Fibroblast of pulmonary artery (primary cell): ENCODE measurements around the gene EEF2KMT.
A peak's percentile ranks its signal among the peaks of the same experiment; 100 is the strongest.

Experiments used
- DNase-seq: peaks from one replicate; pipeline ENCODE4 v3.0.0-alpha.2; 2010; ENCODE audit warnings: low read depth
- H3K4me3 ChIP-seq: replicated peaks from 2 replicates; pipeline ENCODE4 v1.5.1; 2011; ENCODE audit warnings: low read depth, mild to moderate bottlenecking, control low read depth, low read length, moderate library complexity
- CTCF ChIP-seq: IDR thresholded peaks from 2 replicates; pipeline ENCODE4 v1.5.1; 2011; ENCODE audit warnings: mild to moderate bottlenecking, control low read depth, low read length, inconsistent platforms; ENCODE audit errors: missing control alignments

EEF2KMT gene

GRCh38 chr16:5071341-5071680 lies 26.3 kb downstream of the EEF2KMT start:
- TF ChIP-seq CTCF = no peak
- no peak for DNase-seq
- peak overlapping the region; percentile 84 for H3K4me3 ChIP-seq

GRCh38 chr16:5070431-5071186 lies 27.0 kb downstream of the EEF2KMT start:
- no peak overlapping the region for H3K4me3 ChIP-seq
- DNase-seq = no peak
- TF ChIP-seq CTCF = no peak

GRCh38 chr16:5069854-5070253 lies 27.7 kb downstream of the EEF2KMT start:
- no peak overlapping the region for H3K4me3 ChIP-seq
- no peak for TF ChIP-seq CTCF
- no peak for DNase-seq

GRCh38 chr16:5069048-5069447 lies 28.5 kb downstream of the EEF2KMT start:
- TF ChIP-seq CTCF = no peak
- no peak overlapping the region for H3K4me3 ChIP-seq
- no peak for DNase-seq

GRCh38 chr16:5066511-5066910 lies 31.1 kb downstream of the EEF2KMT start:
- no peak for DNase-seq
- no peak for TF ChIP-seq CTCF
- H3K4me3 ChIP-seq = no peak overlapping the region

- TF ChIP-seq CTCF = no peak
- DNase-seq = no peak
- H3K4me3 ChIP-seq = no peak within 1 kb of the TSS
Measured at GRCh38 chr16:5065813-5066212, 31.8 kb downstream of the EEF2KMT start, which contains the start of gene C16orf89. TSS of gene C16orf89 (minus strand) at chr16:5065956. CDS start at chr16:5065908, 48 bp downstream.

- no peak for TF ChIP-seq CTCF
- DNase-seq = no peak
- H3K4me3 ChIP-seq = no peak overlapping the region
Measured at GRCh38 chr16:5065326-5065725, 32.3 kb downstream of the EEF2KMT start.
